Colonic mucosa (tissue), 4 donors: Measurements from ENCODE around the gene CD164L2. TPM values are rescaled to one million over a fixed set of nuclear protein-coding genes. Genes with fewer than 3 reads are reported as not detected.

ENCODE experiments used
- DNase-seq: peaks from one replicate; pipeline ENCODE4 v3.0.0-alpha.2; 2020
- H3K27ac ChIP-seq: fragments of 200-600 bp; one replicate; pipeline ENCODE4 v1.8.0; 2021
- H3K27me3 ChIP-seq: fragments of 200-600 bp; one replicate; pipeline ENCODE4 v1.8.0; 2021
- H3K36me3 ChIP-seq: fragments of 200-600 bp; one replicate; pipeline ENCODE4 v1.8.0; 2021
- H3K4me1 ChIP-seq: fragments of 200-600 bp; one replicate; pipeline ENCODE4 v1.8.0; 2021; ENCODE audit warnings: mild to moderate bottlenecking
- H3K4me3 ChIP-seq: fragments of 200-600 bp; one replicate; pipeline ENCODE4 v1.8.0; 2021
- H3K9ac ChIP-seq, 2 donors: one replicate each; pipeline ENCODE4 v1.7.0; 2013; ENCODE audit warnings: control low read depth in 2 of 2, low read depth in 2 of 2, low read length in 2 of 2
- H3K9me3 ChIP-seq: fragments of 200-600 bp; one replicate; pipeline ENCODE4 v1.8.0; 2021
- CTCF ChIP-seq: fragments of 200-600 bp; IDR thresholded peaks from one replicate; pipeline ENCODE4 v1.8.0; 2022; ENCODE audit warnings: antibody characterized with exemption, mild to moderate bottlenecking
- intact Hi-C: fragments of 100-400 bp; cut with DNase I; formaldehyde crosslinking; loops from one replicate; pipeline ENCODE4 v1.14.1; 2022
- total RNA-seq, 2 donors: library from RNA; stranded (reverse); fragmentation: NEBNext Ultra II Directional in 1 of 2; extraction: Animal tissue kit (Norgen Biotek cat#: 25700) in 1 of 2; gene quantifications; one replicate each; pipeline ENCODE4 v1.2.1, GENCODE V29; 2021
- donor health status: healthy.
- donor health status: DM: no; HTN: no; CAD: no.
- donor health status: DM: no; HTN: no; CAD: no.

CD164L2 gene
- total RNA-seq, 2 donors from 2014 or later = 0.69 to 1.7 TPM

GRCh38 chr1:27343639-27344025, 39.5 kb downstream of the CD164L2 start:
- no peak for DNase-seq
- Histone ChIP-seq H3K4me3 (peak overlapping the region; percentile 36), H3K4me1 (no peaks in the 10 kb centered on the region)

GRCh38 chr1:27342778-27343638, 40.1 kb downstream of the CD164L2 start:
- intact Hi-C loops = no loop called here
- H3K27me3 ChIP-seq = no peaks in the 10 kb centered on the region
- H3K4me3 ChIP-seq = peak overlapping the region; percentile 36
- H3K27ac ChIP-seq = peak overlapping the region; percentile 46
- peak; percentile 42 for DNase-seq
- no peaks in the 10 kb centered on the region for H3K36me3 ChIP-seq
- no peak for TF ChIP-seq CTCF
- H3K4me1 ChIP-seq = no peaks in the 10 kb centered on the region
- no peaks in the 10 kb centered on the region for H3K9me3 ChIP-seq
- H3K9ac ChIP-seq = peak overlapping the region; percentile 74 to 78

More at GRCh38 chr1:27343639-27344025, 39.5 kb downstream of the CD164L2 start:
- intact Hi-C loops = no loop called here
- TF ChIP-seq CTCF = no peak
- Histone ChIP-seq H3K9me3 (no peaks in the 10 kb centered on the region), H3K27ac (no peak overlapping the region), H3K9ac (peak overlapping the region; percentile 35 to 74), H3K36me3 (no peaks in the 10 kb centered on the region), H3K27me3 (no peaks in the 10 kb centered on the region)

- Histone ChIP-seq H3K27me3 (no peaks in the 10 kb centered on the region), H3K27ac (peak overlapping the region; percentile 46), H3K9me3 (no peaks in the 10 kb centered on the region), H3K4me3 (peak overlapping the region; percentile 36), H3K36me3 (no peaks in the 10 kb centered on the region), H3K9ac (peak overlapping the region; percentile 74 to 78), H3K4me1 (no peaks in the 10 kb centered on the region)
- no peak for TF ChIP-seq CTCF
- DNase-seq = no peak
- intact Hi-C loops = no loop called here
These were observed 40.7 kb downstream of the CD164L2 start for GRCh38 chr1:27342391-27342777.

- Histone ChIP-seq H3K4me3 (peak within 1 kb of the TSS; percentile 36), H3K36me3 (no peaks in the 10 kb centered on the region), H3K27me3 (no peaks in the 10 kb centered on the region), H3K27ac (peak within 1 kb of the TSS; percentile 46), H3K9me3 (no peaks in the 10 kb centered on the region), H3K4me1 (no peaks in the 10 kb centered on the region), H3K9ac (peak within 1 kb of the TSS; percentile 74 to 78)
- TF ChIP-seq CTCF = no peak
- intact Hi-C loops = no loop called here
- peak; percentile 74 for DNase-seq
These were observed 41.4 kb downstream of the CD164L2 start, which contains the start of gene SYTL1 for GRCh38 chr1:27341525-27342252. Gene SYTL1 (plus strand): TSS chr1:27342022. CDS start chr1:27345335, 3,313 bp downstream.

- H3K27ac ChIP-seq = no peak overlapping the region
These were observed 43.9 kb downstream of the CD164L2 start for GRCh38 chr1:27339213-27339612.

More at GRCh38 chr1:27339213-27339612, 43.9 kb downstream of the CD164L2 start:
- Histone ChIP-seq H3K27me3 (no peaks in the 10 kb centered on the region), H3K4me1 (no peaks in the 10 kb centered on the region), H3K4me3 (no peak overlapping the region), H3K9me3 (no peaks in the 10 kb centered on the region), H3K36me3 (no peaks in the 10 kb centered on the region), H3K9ac (no peak overlapping the region)
- DNase-seq = no peak
- intact Hi-C loops = no loop called here
- TF ChIP-seq CTCF = no peak
